GM20000 (cell line): Measurements from ENCODE around the gene SECTM1.
"Not testable (repeated sequence)": the region's sequence is repeated elsewhere in the genome, so short reads cannot be mapped to it uniquely, and the experiment has no call there.

Experiments used
- DNase-seq: peaks from one replicate; pipeline ENCODE4 v3.0.0; 2012; ENCODE audit warnings: low spot score
- TF ChIP-seq, protein P1 (sequence below): IDR thresholded peaks from 2 replicates; pipeline ENCODE4 v1.5.1; 2012; ENCODE audit warnings: mild to moderate bottlenecking, control low read depth; ENCODE audit errors: extremely low read depth, missing control alignments

SECTM1 gene

DNA sequence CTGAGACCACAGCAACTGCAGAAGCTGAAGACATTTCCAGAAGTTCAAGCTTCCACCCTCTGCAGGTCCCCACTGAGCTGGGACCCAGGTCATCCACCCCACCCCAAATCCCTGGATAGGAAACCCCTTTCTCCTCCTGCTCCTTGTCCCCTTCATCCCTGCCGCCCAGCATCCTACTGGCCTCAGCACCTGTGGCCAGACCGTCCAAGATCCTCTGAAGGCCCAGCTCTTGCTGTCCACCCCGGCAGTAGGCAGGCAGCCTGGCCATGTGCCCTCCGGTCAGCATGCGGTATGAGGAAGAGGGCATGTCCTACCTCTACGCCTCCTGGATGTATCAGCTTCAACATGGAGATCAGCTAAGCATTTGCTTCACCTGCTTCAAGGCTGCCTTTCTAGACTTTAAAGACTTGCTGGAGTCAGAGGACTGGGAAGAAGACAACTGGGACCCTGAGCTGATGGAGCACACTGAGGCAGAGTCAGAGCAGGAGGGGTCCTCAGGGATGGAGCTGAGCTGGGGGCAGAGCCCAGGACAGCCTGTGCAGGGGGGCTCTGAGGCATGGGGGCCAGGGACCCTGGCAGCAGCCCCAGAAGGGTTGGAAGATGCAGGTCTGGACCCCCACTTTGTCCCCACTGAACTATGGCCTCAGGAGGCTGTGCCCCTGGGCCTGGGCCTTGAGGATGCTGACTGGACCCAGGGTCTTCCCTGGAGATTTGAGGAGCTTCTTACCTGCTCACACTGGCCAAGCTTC, 28.5 kb upstream of the SECTM1 start:
- no peak for DNase-seq
- TF ChIP-seq, protein P1, sequence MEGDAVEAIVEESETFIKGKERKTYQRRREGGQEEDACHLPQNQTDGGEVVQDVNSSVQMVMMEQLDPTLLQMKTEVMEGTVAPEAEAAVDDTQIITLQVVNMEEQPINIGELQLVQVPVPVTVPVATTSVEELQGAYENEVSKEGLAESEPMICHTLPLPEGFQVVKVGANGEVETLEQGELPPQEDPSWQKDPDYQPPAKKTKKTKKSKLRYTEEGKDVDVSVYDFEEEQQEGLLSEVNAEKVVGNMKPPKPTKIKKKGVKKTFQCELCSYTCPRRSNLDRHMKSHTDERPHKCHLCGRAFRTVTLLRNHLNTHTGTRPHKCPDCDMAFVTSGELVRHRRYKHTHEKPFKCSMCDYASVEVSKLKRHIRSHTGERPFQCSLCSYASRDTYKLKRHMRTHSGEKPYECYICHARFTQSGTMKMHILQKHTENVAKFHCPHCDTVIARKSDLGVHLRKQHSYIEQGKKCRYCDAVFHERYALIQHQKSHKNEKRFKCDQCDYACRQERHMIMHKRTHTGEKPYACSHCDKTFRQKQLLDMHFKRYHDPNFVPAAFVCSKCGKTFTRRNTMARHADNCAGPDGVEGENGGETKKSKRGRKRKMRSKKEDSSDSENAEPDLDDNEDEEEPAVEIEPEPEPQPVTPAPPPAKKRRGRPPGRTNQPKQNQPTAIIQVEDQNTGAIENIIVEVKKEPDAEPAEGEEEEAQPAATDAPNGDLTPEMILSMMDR, result no peak

DNA sequence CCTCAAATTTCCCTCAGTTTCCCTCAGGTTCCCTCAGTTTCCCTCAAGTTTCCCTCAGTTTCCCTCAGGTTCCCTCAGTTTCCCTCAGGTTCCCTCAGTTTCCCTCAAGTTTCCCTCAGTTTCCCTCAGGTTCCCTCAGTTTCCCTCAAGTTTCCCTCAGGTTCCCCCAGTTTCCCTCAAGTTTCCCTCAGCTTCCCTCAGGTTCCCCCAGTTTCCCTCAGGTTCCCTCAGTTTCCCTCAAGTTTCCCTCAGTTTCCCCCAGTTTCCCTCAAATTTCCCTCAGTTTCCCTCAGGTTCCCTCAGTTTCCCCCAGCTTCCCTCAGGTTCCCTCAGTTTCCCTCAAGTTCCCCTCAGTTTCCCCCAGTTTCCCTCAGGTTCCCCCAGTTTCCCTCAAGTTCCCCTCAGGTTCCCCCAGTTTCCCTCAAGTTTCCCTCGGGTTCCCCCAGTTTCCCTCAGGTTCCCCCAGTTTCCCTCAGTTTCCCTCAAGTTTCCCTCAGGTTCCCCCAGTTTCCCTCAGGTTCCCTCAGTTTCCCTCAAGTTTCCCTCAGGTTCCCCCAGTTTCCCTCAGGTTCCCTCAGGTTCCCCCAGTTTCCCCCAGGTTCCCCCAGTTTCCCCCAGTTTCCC, 26.0 kb upstream of the SECTM1 start:
- DNase-seq, result not testable (repeated sequence)

DNA sequence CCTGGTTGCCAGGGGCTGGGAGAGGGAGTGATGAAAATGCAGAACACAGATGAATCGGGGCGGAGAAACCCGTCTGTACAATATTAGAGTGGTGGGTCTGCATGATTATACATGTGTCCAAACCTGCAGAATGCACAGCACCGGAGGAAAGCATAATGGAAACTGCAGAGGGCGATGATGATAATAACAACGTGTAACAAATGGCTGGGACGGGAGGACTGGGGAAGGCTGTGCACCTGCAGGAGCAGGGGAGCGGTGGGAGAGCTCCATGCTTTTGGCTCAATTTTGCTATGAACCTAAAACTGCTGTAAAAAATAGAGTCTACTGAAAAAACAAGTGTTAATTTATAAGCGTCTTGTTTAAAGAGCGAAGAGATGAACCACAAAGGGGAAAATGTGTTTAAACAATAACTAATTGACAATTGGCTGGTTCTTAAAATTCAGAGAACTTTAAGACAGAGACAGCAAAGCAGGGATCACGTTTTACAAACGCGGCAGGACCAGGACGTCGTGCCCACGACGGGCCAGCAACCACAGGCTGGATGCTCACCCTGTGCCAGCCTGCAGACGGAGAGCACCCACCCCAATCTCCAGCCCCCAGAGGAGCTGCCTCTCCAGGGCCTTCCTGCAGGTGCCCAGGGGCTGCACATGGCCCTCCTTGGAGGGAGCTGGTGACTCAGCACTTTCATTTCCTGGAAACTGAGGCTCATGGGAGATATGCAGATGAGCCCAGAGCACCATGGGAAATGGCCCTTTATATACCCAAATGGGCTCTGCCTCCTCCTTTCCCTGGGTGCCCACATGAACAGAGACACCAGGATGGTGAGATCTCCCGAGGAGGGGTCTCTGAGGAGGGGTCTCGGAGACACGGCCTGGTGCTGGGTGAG, 25.1 kb upstream of the SECTM1 start, which contains the start of gene TEX19:
Gene TEX19 (plus strand): TSS at position 783 of the 886 bp plus-strand sequence. CDS start 2,904 bp downstream, outside the sequence.
- TF ChIP-seq, protein P1, result no peak
- DNase-seq, result no peak

DNA sequence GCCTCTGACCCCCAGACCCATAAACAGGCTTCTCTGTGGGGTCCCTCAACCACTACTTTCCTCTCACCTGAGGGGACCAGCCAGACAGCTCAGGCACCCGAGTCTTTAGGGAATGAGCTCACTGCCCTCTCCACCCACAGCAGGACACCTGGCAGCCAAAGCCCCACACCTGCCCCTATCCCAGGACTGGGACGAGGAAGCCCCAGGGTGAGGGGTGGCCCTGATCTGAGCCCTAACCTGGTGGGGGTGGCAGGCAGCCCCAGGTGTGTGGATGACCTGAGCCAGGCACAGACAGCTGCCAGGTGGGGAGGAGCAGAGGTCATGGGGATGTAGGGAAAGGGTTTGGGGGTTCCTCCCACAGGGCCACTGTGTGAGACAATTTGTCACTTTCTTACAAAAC, 23.8 kb upstream of the SECTM1 start:
- no peak for DNase-seq
- TF ChIP-seq, protein P1, result no peak

DNA sequence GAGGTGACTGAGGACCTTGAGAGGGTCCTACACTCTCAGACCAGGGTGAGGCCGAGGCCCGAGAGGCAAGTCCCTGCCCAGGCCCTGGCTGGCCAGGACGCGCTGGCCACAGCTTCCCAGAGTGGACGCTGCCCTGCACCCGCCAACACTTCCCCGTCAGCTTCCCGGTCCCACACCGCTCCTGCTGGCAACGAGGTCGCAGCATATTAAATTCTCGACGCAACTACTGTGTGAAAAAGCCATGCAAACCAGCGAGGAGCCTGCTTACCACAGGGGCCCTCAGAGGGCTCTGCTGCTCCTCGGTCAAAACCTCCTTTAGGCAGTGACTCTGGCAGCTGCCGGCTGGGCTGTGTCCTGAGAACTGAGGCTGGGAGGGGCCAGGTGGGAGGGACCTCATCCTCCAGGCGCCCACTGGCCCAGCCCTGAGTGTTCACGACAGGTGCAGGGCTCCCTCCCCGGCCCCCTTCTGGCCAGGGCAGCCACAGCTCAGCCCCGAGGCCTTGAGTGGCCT, 23.3 kb upstream of the SECTM1 start:
- DNase-seq, result no peak
- TF ChIP-seq, protein P1, result no peak

DNA sequence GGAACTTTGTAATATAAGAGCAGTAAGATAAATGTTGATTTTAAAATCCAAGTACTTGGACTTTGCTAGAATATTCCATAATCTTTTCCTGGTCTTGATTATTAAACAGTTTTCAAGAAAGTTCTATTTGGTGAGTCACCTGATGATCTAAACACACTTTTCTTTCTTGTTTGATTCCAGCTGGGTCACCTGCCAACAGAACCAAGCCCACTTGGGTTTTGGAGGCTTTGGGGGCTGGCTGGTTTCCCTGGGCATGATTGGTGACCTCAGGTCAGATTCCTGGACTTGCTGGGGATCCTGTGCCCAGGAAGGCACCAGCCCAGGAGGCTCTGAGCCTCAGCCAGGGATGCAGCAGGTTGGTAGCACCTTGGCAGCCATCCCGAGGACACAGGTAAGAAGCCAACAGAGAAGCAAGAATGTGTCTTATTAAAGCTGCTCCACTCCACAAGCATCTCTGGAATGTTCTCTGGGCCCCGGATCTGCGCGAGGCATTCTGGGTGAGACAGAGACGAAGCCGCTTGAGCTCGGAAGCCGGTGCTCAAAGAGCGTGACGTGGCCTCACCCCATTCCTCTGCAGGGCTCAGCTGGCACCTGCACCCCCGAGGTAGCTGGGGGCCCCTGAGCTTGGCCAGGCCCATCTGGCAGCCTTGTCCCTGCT, 22.3 kb upstream of the SECTM1 start:
- TF ChIP-seq, protein P1, result no peak
- no peak for DNase-seq

DNA sequence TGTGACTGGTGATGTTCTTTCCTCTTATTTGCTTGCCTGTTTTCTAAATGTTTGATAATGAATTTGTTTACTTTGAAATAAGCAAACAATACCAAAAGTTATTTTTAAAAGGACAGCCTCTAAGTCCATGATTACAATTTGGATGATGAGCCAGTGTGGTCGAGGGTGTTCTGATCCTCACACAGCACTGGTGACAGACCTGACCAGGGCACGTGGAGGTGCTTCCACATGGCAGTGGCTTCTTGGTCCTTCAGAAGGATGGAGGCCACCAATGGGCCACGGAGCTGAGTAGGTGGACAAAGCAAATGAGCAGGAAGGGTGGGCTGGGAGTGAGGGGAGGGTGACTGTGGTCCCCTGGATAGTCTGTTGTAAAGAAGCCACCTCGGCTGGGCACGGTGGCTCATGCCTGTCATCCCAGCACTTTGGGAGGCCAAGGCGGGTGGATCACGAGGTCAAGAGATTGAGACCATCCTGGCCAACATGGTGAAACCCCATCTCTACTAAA, 21.3 kb upstream of the SECTM1 start:
- DNase-seq, result no peak
- TF ChIP-seq, protein P1, result no peak
